Measurements from ENCODE around the gene WNT6. TPM values are rescaled to one million over a fixed set of nuclear protein-coding genes. Genes with fewer than 3 reads are reported as not detected.

WNT6 gene
- total RNA-seq, 1 donor from 2014 or later: 2.6 TPM

- H3K36me3 ChIP-seq (ENCODE audit: insufficient read depth, low read length): no peaks in the 10 kb centered on the region
- no peak for TF ChIP-seq EZH2 (IDR thresholded peaks at IDR 0.05; ENCODE audit: insufficient read depth, low read length)
- peak; percentile 56 for TF ChIP-seq CTCF (IDR thresholded peaks at IDR 0.05; ENCODE audit: insufficient read depth, low read depth, low read length)
- no peak overlapping the region for H3K27ac ChIP-seq (ENCODE audit: low read depth, low read length)
- FAIRE-seq: no peak
- no peaks in the 10 kb centered on the region for H3K79me2 ChIP-seq (ENCODE audit: insufficient read depth, low read length)
- H3K9me3 Mint-ChIP-seq (ENCODE audit: unreplicated experiment): peaks cover 6% of the 10 kb centered on the region
- peaks cover 50% of the 10 kb centered on the region for H3K27me3 ChIP-seq (ENCODE audit: insufficient read depth, low read length)
- peak overlapping the region; percentile 22 for H2AFZ ChIP-seq (ENCODE audit: low read depth, low read length)
- H3K4me3 ChIP-seq (ENCODE audit: insufficient read depth, low read depth, low read length): no peak overlapping the region
- H3K27me3 Mint-ChIP-seq (ENCODE audit: low read depth, unreplicated experiment): peaks cover 62% of the 10 kb centered on the region
- peaks cover 24% of the 10 kb centered on the region for H3K4me1 Mint-ChIP-seq (ENCODE audit: low read depth, unreplicated experiment)
- H3K9me3 ChIP-seq (ENCODE audit: insufficient read depth, low read depth, low read length): no peaks in the 10 kb centered on the region
- peak; percentile 40 for DNase-seq (ENCODE audit: low read depth)
- H3K4me1 ChIP-seq (ENCODE audit: insufficient read depth, low read length): peaks cover 5% of the 10 kb centered on the region
- no peak overlapping the region for H3K27ac Mint-ChIP-seq (ENCODE audit: unreplicated experiment)
- H3K4me2 ChIP-seq (ENCODE audit: low read length): peak overlapping the region; percentile 6
- no peak overlapping the region for H3K9ac ChIP-seq (ENCODE audit: low read length)
- no peak overlapping the region for H3K4me3 Mint-ChIP-seq (ENCODE audit: unreplicated experiment)
- peaks cover 4% of the 10 kb centered on the region for H3K36me3 Mint-ChIP-seq (ENCODE audit: low read depth, unreplicated experiment)
- H4K20me1 ChIP-seq (ENCODE audit: insufficient read depth, low read length): no peaks in the 10 kb centered on the region
Observed at GRCh38 chr2:218852911-218853667, 6.5 kb upstream of the WNT6 start.

GRCh38 chr2:218853766-218854165, 5.8 kb upstream of the WNT6 start:
- Histone ChIP-seq H3K4me2 (ENCODE audit: low read length) (peak overlapping the region; percentile 7), H3K9ac (ENCODE audit: low read length) (no peak overlapping the region), H4K20me1 (ENCODE audit: insufficient read depth, low read length) (no peaks in the 10 kb centered on the region), H3K27me3 (ENCODE audit: insufficient read depth, low read length) (peaks cover 55% of the 10 kb centered on the region), H3K4me3 (ENCODE audit: insufficient read depth, low read depth, low read length) (no peak overlapping the region), H3K4me1 (ENCODE audit: insufficient read depth, low read length) (peaks cover 5% of the 10 kb centered on the region), H3K9me3 (ENCODE audit: insufficient read depth, low read depth, low read length) (no peaks in the 10 kb centered on the region), H3K36me3 (ENCODE audit: insufficient read depth, low read length) (no peaks in the 10 kb centered on the region), H2AFZ (ENCODE audit: low read depth, low read length) (peak overlapping the region; percentile 22), H3K27ac (ENCODE audit: low read depth, low read length) (no peak overlapping the region), H3K79me2 (ENCODE audit: insufficient read depth, low read length) (no peaks in the 10 kb centered on the region)
- TF ChIP-seq CTCF (IDR thresholded peaks at IDR 0.05; ENCODE audit: insufficient read depth, low read depth, low read length) (no peak), EZH2 (IDR thresholded peaks at IDR 0.05; ENCODE audit: insufficient read depth, low read length) (no peak)
- peaks cover 27% of the 10 kb centered on the region for H3K4me1 Mint-ChIP-seq (ENCODE audit: low read depth, unreplicated experiment)
- DNase-seq (ENCODE audit: low read depth) (peak; percentile 55), FAIRE-seq (no peak)
- H3K4me3 Mint-ChIP-seq (ENCODE audit: unreplicated experiment): no peak overlapping the region
- H3K9me3 Mint-ChIP-seq (ENCODE audit: unreplicated experiment): peaks cover 6% of the 10 kb centered on the region
- H3K27ac Mint-ChIP-seq (ENCODE audit: unreplicated experiment): peak overlapping the region; percentile 84
- peaks cover 4% of the 10 kb centered on the region for H3K36me3 Mint-ChIP-seq (ENCODE audit: low read depth, unreplicated experiment)
- peaks cover 68% of the 10 kb centered on the region for H3K27me3 Mint-ChIP-seq (ENCODE audit: low read depth, unreplicated experiment)

- TF ChIP-seq CTCF (IDR thresholded peaks at IDR 0.05; ENCODE audit: insufficient read depth, low read depth, low read length) (no peak), EZH2 (IDR thresholded peaks at IDR 0.05; ENCODE audit: insufficient read depth, low read length) (no peak)
- H3K27ac Mint-ChIP-seq (ENCODE audit: unreplicated experiment): no peak overlapping the region
- no peak for DNase-seq (ENCODE audit: low read depth)
- no peak overlapping the region for H2AFZ ChIP-seq (ENCODE audit: low read depth, low read length)
- no peaks in the 10 kb centered on the region for H3K9me3 ChIP-seq (ENCODE audit: insufficient read depth, low read depth, low read length)
- no peaks in the 10 kb centered on the region for H4K20me1 ChIP-seq (ENCODE audit: insufficient read depth, low read length)
- no peak for FAIRE-seq
- H3K27ac ChIP-seq (ENCODE audit: low read depth, low read length): no peak overlapping the region
- peaks cover 5% of the 10 kb centered on the region for H3K4me1 ChIP-seq (ENCODE audit: insufficient read depth, low read length)
- H3K4me3 ChIP-seq (ENCODE audit: insufficient read depth, low read depth, low read length): no peak overlapping the region
- peaks cover 4% of the 10 kb centered on the region for H3K36me3 Mint-ChIP-seq (ENCODE audit: low read depth, unreplicated experiment)
- H3K4me1 Mint-ChIP-seq (ENCODE audit: low read depth, unreplicated experiment): peaks cover 27% of the 10 kb centered on the region
- peaks cover 6% of the 10 kb centered on the region for H3K9me3 Mint-ChIP-seq (ENCODE audit: unreplicated experiment)
- H3K36me3 ChIP-seq (ENCODE audit: insufficient read depth, low read length): no peaks in the 10 kb centered on the region
- peaks cover 61% of the 10 kb centered on the region for H3K27me3 ChIP-seq (ENCODE audit: insufficient read depth, low read length)
- H3K79me2 ChIP-seq (ENCODE audit: insufficient read depth, low read length): no peaks in the 10 kb centered on the region
- H3K4me2 ChIP-seq (ENCODE audit: low read length): no peak overlapping the region
- H3K4me3 Mint-ChIP-seq (ENCODE audit: unreplicated experiment): no peak overlapping the region
- H3K9ac ChIP-seq (ENCODE audit: low read length): no peak overlapping the region
- peaks cover 73% of the 10 kb centered on the region for H3K27me3 Mint-ChIP-seq (ENCODE audit: low read depth, unreplicated experiment)
Observed at GRCh38 chr2:218854860-218855259, 4.7 kb upstream of the WNT6 start.
